NCI-H2107 (cell line): ENCODE results near the gene BANF1.
"Not testable (repeated sequence)": the region's sequence is repeated elsewhere in the genome, so short reads cannot be mapped to it uniquely, and the experiment has no call there.

Experiments
- DNase-seq: peaks from one replicate; lab custom pipeline; 2025; lab: John Stamatoyannopoulos, UW

Gene BANF1

GRCh38 chr11:65978391-65979238 is 23.7 kb upstream of the BANF1 start:
- DNase-seq, result no peak

- DNase-seq, result no peak
These were observed 23.0 kb upstream of the BANF1 start for GRCh38 chr11:65979261-65979759.

- DNase-seq, result no peak
These were observed 21.1 kb upstream of the BANF1 start for GRCh38 chr11:65981101-65981740.

GRCh38 chr11:65981972-65982823 is 20.1 kb upstream of the BANF1 start:
- no peak for DNase-seq

- no peak for DNase-seq
These were observed 19.3 kb upstream of the BANF1 start for GRCh38 chr11:65982824-65983588.

- no peak for DNase-seq
These were observed 18.7 kb upstream of the BANF1 start for GRCh38 chr11:65983589-65983987.

- no peak for DNase-seq
These were observed 15.0 kb upstream of the BANF1 start for GRCh38 chr11:65987336-65987735.

GRCh38 chr11:65988791-65989592 is 13.3 kb upstream of the BANF1 start:
- DNase-seq, result peak; percentile 72

GRCh38 chr11:65992056-65992455 is 10.2 kb upstream of the BANF1 start:
- DNase-seq, result no peak

- no peak for DNase-seq
These were observed 5.0 kb upstream of the BANF1 start for GRCh38 chr11:65997286-65997685.

GRCh38 chr11:66002648-66003225 is 434 bp downstream of the BANF1 start:
- no peak for DNase-seq

- DNase-seq, result no peak
These were observed 988 bp downstream of the BANF1 start for GRCh38 chr11:66003291-66003690.

GRCh38 chr11:66004186-66004585 is 1.9 kb downstream of the BANF1 start:
- DNase-seq, result no peak

- no peak for DNase-seq
These were observed 4.0 kb downstream of the BANF1 start for GRCh38 chr11:66006134-66006890.

GRCh38 chr11:66006891-66007176 is 4.5 kb downstream of the BANF1 start:
- DNase-seq, result no peak

- no peak for DNase-seq
These were observed 4.9 kb downstream of the BANF1 start for GRCh38 chr11:66007201-66007634.

- no peak for DNase-seq
These were observed 5.8 kb downstream of the BANF1 start for GRCh38 chr11:66008095-66008467.

- no peak for DNase-seq
These were observed 6.3 kb downstream of the BANF1 start for GRCh38 chr11:66008468-66009101.

- DNase-seq, result not testable (repeated sequence)
These were observed 7.7 kb downstream of the BANF1 start for GRCh38 chr11:66010036-66010435.
